ENCODE data around the gene EIF4H. TPM values are rescaled to one million over a fixed set of nuclear protein-coding genes. Genes with fewer than 3 reads are reported as not detected.

EIF4H gene
- total RNA-seq (100 to 1,000 TPM; 217 to 231 TPM), polyA plus RNA-seq (100 to 1,000 TPM; 219 to 239 (median 221) TPM), total RNA-seq (290 to 458 (median 333) reads per million in 6 experiments)

- H3K27me3 Mint-ChIP-seq, result no peaks in the 10 kb centered on the region
- peaks cover 0 to 24% (median 5%) of the 10 kb centered on the region in 3 donors for H3K36me3 Mint-ChIP-seq
- peak within 1 kb of the TSS; percentile 84 to 95 (median 90) for H3K4me3 Mint-ChIP-seq
- DNase-seq (peak; percentile 86 to 97 (median 95)), ATAC-seq (peak; percentile 82 to 87)
- no peaks in the 10 kb centered on the region for H3K9me3 Mint-ChIP-seq
- peak within 1 kb of the TSS; percentile 85 to 97 (median 94) for H3K27ac Mint-ChIP-seq
- POLR2A ChIA-PET, result interaction anchor here (0.6 to 3.0 kb wide), 18 partner anchors 8 to 656 kb away, joined by 3 to 34 read pairs (median 6); partner anchors contain the start of genes GTF2I, LIMK1 and METTL27
- H3K4me1 Mint-ChIP-seq, result peaks cover 15 to 52% (median 48%) of the 10 kb centered on the region in 4 donors
Observed at GRCh38 chr7:74173866-74174605, at the start of gene EIF4H. Gene EIF4H (plus strand): TSS chr7:74174356. CDS start chr7:74174384, 28 bp downstream.

- Mint-ChIP-seq H3K27ac (no peak overlapping the region), H3K4me1 (no peaks in the 10 kb centered on the region), H3K36me3 (peaks cover 0 to 11% (median 2%) of the 10 kb centered on the region in 3 donors), H3K9me3 (no peaks in the 10 kb centered on the region), H3K4me3 (no peak overlapping the region), H3K27me3 (no peaks in the 10 kb centered on the region)
- ATAC-seq (no peak), DNase-seq (no peak)
- POLR2A ChIA-PET, result no interaction called here
Observed at GRCh38 chr7:74126220-74126880, 47.8 kb upstream of the EIF4H start.

DNA sequence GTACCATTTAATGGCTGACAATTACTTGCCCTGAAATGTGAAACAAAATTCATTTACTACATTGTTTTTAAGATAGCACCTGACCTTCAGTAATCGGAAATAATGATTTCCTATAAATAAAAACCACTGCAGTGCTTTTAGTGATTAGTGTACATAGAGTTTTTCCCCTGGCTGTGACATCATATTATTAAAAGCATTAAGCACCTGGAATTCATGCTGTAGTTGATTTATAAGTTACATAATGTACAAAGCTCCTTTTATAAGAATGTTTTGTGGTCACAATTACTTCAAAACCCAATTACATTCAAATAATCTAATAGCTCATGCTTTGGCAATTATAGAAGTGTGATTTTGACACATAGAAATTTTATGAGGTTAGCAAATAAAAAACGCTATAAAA is 44.3 kb upstream of the EIF4H start:
- Mint-ChIP-seq H3K27me3 (peaks cover 0 to 2% (median 0%) of the 10 kb centered on the region in 5 donors), H3K36me3 (no peaks in the 10 kb centered on the region), H3K4me1 (peaks cover 0 to 3% (median under 1%) of the 10 kb centered on the region in 4 donors), H3K4me3 (no peak overlapping the region), H3K27ac (no peak overlapping the region), H3K9me3 (no peaks in the 10 kb centered on the region)
- no peak for DNase-seq
- POLR2A ChIA-PET, result interaction anchor here (0.6 kb wide), 1 partner anchor 119 kb away, joined by 3 read pairs; no protein-coding TSS in a partner anchor
- ATAC-seq, result no peak

DNA sequence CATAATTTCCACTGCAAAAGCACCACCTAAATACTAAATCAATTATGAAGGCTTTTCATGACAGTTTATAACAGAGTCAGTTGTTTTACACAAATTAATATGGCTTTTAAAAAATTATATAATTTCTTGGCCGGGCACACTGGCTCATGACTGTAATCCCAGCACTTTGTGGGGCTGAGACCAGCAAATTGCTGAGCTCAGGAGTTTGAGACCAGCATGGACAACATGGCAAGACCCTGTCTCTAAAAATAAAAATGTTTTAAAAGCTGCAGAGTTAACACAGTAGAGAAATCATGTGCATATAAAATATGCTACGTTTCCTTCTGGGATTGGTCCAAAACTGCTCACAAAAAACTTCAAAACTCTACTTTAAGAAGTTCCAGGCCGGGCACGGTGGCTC is 43.6 kb upstream of the EIF4H start:
- no peak for ATAC-seq
- no peak for DNase-seq
- H3K27ac Mint-ChIP-seq, result no peak overlapping the region
- peaks cover 0 to 3% (median under 1%) of the 10 kb centered on the region in 4 donors for H3K4me1 Mint-ChIP-seq
- POLR2A ChIA-PET, result no interaction called here
- H3K27me3 Mint-ChIP-seq, result peaks cover 0 to 2% (median 0%) of the 10 kb centered on the region in 5 donors
- H3K9me3 Mint-ChIP-seq, result no peaks in the 10 kb centered on the region
- no peaks in the 10 kb centered on the region for H3K36me3 Mint-ChIP-seq
- H3K4me3 Mint-ChIP-seq, result no peak overlapping the region

- Mint-ChIP-seq H3K27me3 (peaks cover 0 to 2% (median 0%) of the 10 kb centered on the region in 5 donors), H3K4me1 (peaks cover 0 to 3% (median under 1%) of the 10 kb centered on the region in 4 donors), H3K27ac (no peak overlapping the region), H3K36me3 (no peaks in the 10 kb centered on the region), H3K9me3 (no peaks in the 10 kb centered on the region), H3K4me3 (no peak overlapping the region)
- POLR2A ChIA-PET, result no interaction called here
- no peak for DNase-seq
- no peak for ATAC-seq
Observed at GRCh38 chr7:74134117-74134620, 40.0 kb upstream of the EIF4H start.

DNA sequence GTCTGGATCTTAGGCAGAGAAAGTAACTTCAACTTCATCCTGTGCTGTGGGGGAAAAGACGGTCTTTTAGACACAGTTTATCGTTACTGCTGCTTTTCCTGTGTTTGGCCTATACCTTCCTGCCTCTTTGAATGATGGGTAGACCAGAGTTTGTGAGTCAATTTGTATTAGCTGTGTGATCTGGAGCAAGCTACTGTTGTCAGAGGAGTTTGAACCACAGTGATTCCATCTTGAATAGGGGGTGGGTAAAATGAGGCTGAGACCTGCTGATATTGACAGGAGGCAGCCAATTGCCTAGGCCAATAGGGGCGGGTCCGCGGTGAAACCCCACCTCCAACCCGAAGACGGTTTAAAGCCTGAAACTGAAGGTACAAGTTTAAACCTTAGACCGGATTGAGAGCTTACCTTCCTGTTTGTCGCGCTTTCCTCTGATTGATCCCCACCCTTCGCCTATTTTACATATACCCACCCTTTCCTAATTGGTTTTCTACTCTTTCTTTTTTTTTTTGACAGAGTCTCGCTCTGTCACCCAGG is 35.8 kb upstream of the EIF4H start:
- Mint-ChIP-seq H3K4me3 (no peak overlapping the region), H3K9me3 (no peaks in the 10 kb centered on the region), H3K36me3 (no peaks in the 10 kb centered on the region), H3K27ac (no peak overlapping the region), H3K4me1 (peaks cover 0 to 6% (median 1%) of the 10 kb centered on the region in 4 donors), H3K27me3 (peaks cover 0 to 2% (median 0%) of the 10 kb centered on the region in 5 donors)
- POLR2A ChIA-PET, result no interaction called here
- DNase-seq, result no peak
- no peak for ATAC-seq

DNA sequence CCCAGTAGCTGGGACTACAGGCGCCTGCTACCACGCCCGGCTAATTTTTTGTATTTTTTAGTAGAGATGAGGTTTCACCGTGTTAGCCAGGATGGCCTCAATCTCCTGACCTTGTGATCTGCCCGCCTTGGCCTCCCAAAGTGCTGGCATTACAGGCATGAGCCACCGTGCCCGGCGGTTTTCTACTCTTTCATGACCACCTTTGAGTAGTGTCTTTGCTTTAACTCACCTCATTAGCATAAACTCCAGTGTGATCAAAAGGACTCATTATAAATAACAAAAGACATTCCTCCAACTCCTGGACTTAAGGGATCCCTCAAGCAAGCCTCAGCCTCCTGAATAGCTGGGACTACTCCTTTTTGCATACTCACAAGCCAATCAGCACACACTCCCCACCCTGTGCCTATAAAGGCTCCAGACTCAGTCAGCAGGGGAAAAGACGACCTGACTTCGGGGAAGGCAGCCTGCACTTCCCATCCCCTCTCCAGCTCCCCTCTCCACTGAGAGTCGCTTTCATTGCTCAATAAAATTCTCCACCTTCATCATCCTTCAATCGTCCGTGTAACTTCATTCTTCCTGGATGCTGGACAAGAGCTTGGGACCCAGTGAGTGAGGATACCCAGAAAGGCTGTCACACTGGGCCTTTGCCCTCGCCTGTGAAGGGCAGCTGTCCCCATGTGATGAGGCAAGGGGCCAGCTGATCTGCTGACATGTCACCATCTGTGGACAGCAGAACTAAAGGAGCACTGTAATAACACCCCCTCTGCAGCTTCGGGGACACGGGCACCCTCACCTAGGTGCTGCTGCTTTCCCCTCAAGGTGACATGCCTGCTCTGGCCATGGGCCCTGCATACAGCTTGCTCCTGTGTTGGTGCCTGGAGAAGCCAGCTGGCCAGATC is 35.0 kb upstream of the EIF4H start:
- Mint-ChIP-seq H3K4me3 (no peak overlapping the region), H3K9me3 (no peaks in the 10 kb centered on the region), H3K27me3 (peaks cover 0 to 1% (median 0%) of the 10 kb centered on the region in 5 donors), H3K36me3 (no peaks in the 10 kb centered on the region), H3K27ac (no peak overlapping the region), H3K4me1 (peaks cover 0 to 5% (median 1%) of the 10 kb centered on the region in 4 donors)
- DNase-seq (no peak), ATAC-seq (no peak)
- POLR2A ChIA-PET, result no interaction called here

- POLR2A ChIA-PET, result interaction anchor here (0.6 kb wide), 1 partner anchor 13 kb away, joined by 3 read pairs; no protein-coding TSS in a partner anchor
- H3K27ac Mint-ChIP-seq, result peak overlapping the region in 1 of 10 donors; percentile 56
- no peak for ATAC-seq
Observed at GRCh38 chr7:74141705-74142104, 32.5 kb upstream of the EIF4H start.

DNA sequence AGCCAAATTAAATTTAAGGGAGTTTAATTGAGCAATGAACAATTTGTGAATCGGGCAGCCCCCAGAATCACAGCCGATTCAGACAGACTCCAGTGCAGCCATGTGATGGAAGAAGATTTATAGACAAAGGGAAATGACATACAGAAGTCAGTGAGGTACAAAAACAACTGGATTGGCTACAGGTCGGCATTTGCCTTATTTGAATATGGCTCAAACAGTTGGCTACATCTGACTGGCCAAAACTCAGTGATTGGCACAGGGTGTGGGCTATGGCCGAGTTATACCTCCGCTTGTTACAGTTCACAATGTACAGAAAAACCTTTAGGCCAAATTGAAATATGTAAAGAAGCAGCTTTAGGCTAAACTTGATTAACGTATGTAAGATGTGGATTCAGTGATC is 30.8 kb upstream of the EIF4H start:
- Mint-ChIP-seq H3K27ac (no peak overlapping the region), H3K4me1 (peaks cover 0 to 3% (median under 1%) of the 10 kb centered on the region in 4 donors), H3K36me3 (peaks cover 0 to 5% (median 0%) of the 10 kb centered on the region in 3 donors), H3K9me3 (peaks cover 0 to 8% (median 0%) of the 10 kb centered on the region in 9 donors), H3K27me3 (peaks cover 0 to 5% (median 0%) of the 10 kb centered on the region in 5 donors), H3K4me3 (no peak overlapping the region)
- POLR2A ChIA-PET, result no interaction called here
- ATAC-seq, result no peak
- DNase-seq, result no peak

More at GRCh38 chr7:74141705-74142104, 32.5 kb upstream of the EIF4H start:
- Mint-ChIP-seq H3K36me3 (peaks cover 0 to 5% (median 0%) of the 10 kb centered on the region in 3 donors), H3K4me1 (peaks cover 0 to 3% (median under 1%) of the 10 kb centered on the region in 4 donors), H3K27me3 (peaks cover 0 to 5% (median 0%) of the 10 kb centered on the region in 5 donors), H3K4me3 (no peak overlapping the region), H3K9me3 (peaks cover 0 to 8% (median 0%) of the 10 kb centered on the region in 9 donors)
- DNase-seq, result no peak

DNA sequence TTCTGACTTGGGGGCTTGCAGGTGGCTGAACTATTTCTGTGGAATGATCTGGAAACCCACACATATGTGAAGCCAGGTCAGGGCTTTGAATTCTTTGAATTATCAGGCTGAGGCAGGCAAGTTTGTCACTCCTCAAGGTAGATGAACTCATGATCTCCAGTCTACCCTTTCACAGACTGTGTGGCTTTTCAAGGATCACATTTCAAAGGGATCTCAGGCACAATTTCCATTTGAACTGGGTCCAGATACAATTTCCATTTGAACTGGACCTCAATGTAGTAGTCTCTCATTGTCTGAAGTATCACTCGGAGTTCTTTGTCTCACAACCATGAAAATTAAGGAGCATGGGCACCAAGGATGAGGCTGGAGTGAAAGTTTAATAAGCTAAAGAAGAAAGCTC is 25.7 kb upstream of the EIF4H start:
- ATAC-seq (no peak), DNase-seq (no peak)
- Mint-ChIP-seq H3K9me3 (peaks cover 0 to 8% (median 0%) of the 10 kb centered on the region in 9 donors), H3K27ac (no peak overlapping the region), H3K4me1 (no peaks in the 10 kb centered on the region), H3K27me3 (peaks cover 0 to 5% (median 0%) of the 10 kb centered on the region in 5 donors), H3K4me3 (no peak overlapping the region), H3K36me3 (peaks cover 0 to 5% (median 0%) of the 10 kb centered on the region in 3 donors)
- POLR2A ChIA-PET, result no interaction called here

- Mint-ChIP-seq H3K9me3 (peaks cover 0 to 8% (median 0%) of the 10 kb centered on the region in 9 donors), H3K36me3 (peaks cover 0 to 5% (median 0%) of the 10 kb centered on the region in 3 donors), H3K27me3 (peaks cover 0 to 5% (median 0%) of the 10 kb centered on the region in 5 donors), H3K27ac (no peak overlapping the region), H3K4me1 (no peaks in the 10 kb centered on the region), H3K4me3 (no peak overlapping the region)
- POLR2A ChIA-PET, result no interaction called here
- ATAC-seq (no peak), DNase-seq (no peak)
Observed at GRCh38 chr7:74149071-74149470, 25.1 kb upstream of the EIF4H start.

GRCh38 chr7:74149603-74150002 is 24.6 kb upstream of the EIF4H start:
- H3K4me1 Mint-ChIP-seq, result no peaks in the 10 kb centered on the region
- POLR2A ChIA-PET, result no interaction called here

More at GRCh38 chr7:74149603-74150002, 24.6 kb upstream of the EIF4H start:
- Mint-ChIP-seq H3K4me3 (no peak overlapping the region), H3K36me3 (peaks cover 0 to 5% (median 0%) of the 10 kb centered on the region in 3 donors), H3K27me3 (peaks cover 0 to 5% (median 0%) of the 10 kb centered on the region in 5 donors), H3K9me3 (peaks cover 0 to 8% (median 0%) of the 10 kb centered on the region in 9 donors), H3K27ac (no peak overlapping the region)
- ATAC-seq (no peak), DNase-seq (no peak)

Data from naive thymus-derived CD8-positive, alpha-beta T cell (primary cell).